AG04449 (cell line): ENCODE results near the gene GSG1L.

Experiments
- CTCF ChIA-PET: fragments of 350-600 bp; formaldehyde crosslinking; extraction: SDS; loops from one replicate; lab custom pipeline; 2021; ENCODE audit warnings: antibody characterized with exemption; lab: Yijun Ruan, JAX
- POLR2A ChIA-PET: fragments of 400-600, 350-600 bp; formaldehyde crosslinking; extraction: SDS; loops from one replicate; lab custom pipeline; 2020; ENCODE audit warnings: antibody characterized with exemption, inconsistent platforms; lab: Yijun Ruan, JAX
- DNase-seq: peaks from one replicate; pipeline ENCODE4 v3.0.0-alpha.2; 2010; ENCODE audit warnings: low read depth, low spot score
- H3K4me3 ChIP-seq: 2 replicates; pipeline ENCODE4 v1.5.1; 2011; ENCODE audit warnings: low read depth, mild to moderate bottlenecking, control low read depth, low read length
- CTCF ChIP-seq: IDR thresholded peaks from one replicate; pipeline ENCODE4 v1.5.1; 2011; ENCODE audit warnings: mild to moderate bottlenecking, moderate library complexity, low read length, control low read depth, inconsistent platforms; ENCODE audit not compliant: insufficient read depth; ENCODE audit errors: missing control alignments

Gene GSG1L

GRCh38 chr16:27752241-27752640 lies 311.3 kb downstream of the GSG1L start:
- H3K4me3 ChIP-seq, result no peak overlapping the region
- POLR2A ChIA-PET, result no interaction called here
- TF ChIP-seq CTCF, result no peak
- CTCF ChIA-PET, result no interaction called here
- DNase-seq, result no peak

- ChIA-PET POLR2A (no interaction called here), CTCF (no interaction called here)
- no peak for TF ChIP-seq CTCF
- no peak for DNase-seq
- H3K4me3 ChIP-seq, result no peak overlapping the region
Measured at GRCh38 chr16:27751676-27752075, 311.8 kb downstream of the GSG1L start.

GRCh38 chr16:27751233-27751632 lies 312.3 kb downstream of the GSG1L start:
- no peak for TF ChIP-seq CTCF
- ChIA-PET POLR2A (no interaction called here), CTCF (no interaction called here)

GRCh38 chr16:27749946-27750345 lies 313.6 kb downstream of the GSG1L start:
- ChIA-PET POLR2A (no interaction called here), CTCF (no interaction called here)
- DNase-seq, result no peak
- H3K4me3 ChIP-seq, result no peak overlapping the region
- TF ChIP-seq CTCF, result no peak

More at GRCh38 chr16:27751233-27751632, 312.3 kb downstream of the GSG1L start:
- DNase-seq, result no peak
- no peak overlapping the region for H3K4me3 ChIP-seq

- TF ChIP-seq CTCF, result no peak
- no peak for DNase-seq
- POLR2A ChIA-PET, result no interaction called here
- H3K4me3 ChIP-seq, result no peak overlapping the region
- CTCF ChIA-PET, result interaction anchor here (1.1 kb wide), 1 partner anchor 110 kb away, joined by 3 read pairs; no protein-coding TSS in a partner anchor
Measured at GRCh38 chr16:27749547-27749875, 314.0 kb downstream of the GSG1L start.

GRCh38 chr16:27748868-27749546 lies 314.5 kb downstream of the GSG1L start:
- TF ChIP-seq CTCF, result peak; percentile 28
- DNase-seq, result peak; percentile 56
- ChIA-PET POLR2A (no interaction called here), CTCF (interaction anchor here (1.1 to 1.2 kb wide), 2 partner anchors 11 to 109 kb away, joined by 3 read pairs; no protein-coding TSS in a partner anchor)
- no peak overlapping the region for H3K4me3 ChIP-seq
